ENCODE data around the gene BMP8B. TPM values are rescaled to one million over a fixed set of nuclear protein-coding genes. Genes with fewer than 3 reads are reported as not detected.

Gene BMP8B
- total and polyA plus RNA-seq, 10 donors: 0.08 to 2.5 (median 1.1) TPM

DNA sequence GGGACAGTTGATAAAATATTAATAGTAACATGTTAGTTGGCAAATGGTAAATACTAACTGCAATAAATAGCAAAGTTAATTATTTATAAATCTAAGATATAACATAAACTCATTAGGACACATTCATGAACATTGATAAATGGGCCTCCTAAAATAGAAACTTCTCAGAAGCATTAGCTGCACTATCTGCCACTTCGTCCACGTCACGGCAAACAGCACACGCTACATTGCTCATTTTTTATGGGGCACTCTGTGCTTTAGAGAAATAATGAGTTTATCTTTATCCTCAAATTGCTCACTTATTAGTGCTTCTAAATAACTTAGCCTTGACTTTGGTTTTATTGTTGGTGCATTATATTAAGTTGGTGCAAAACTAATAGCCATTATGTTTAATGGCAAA, 81.2 kb downstream of the BMP8B start:
- TF ChIP-seq, protein P1, sequence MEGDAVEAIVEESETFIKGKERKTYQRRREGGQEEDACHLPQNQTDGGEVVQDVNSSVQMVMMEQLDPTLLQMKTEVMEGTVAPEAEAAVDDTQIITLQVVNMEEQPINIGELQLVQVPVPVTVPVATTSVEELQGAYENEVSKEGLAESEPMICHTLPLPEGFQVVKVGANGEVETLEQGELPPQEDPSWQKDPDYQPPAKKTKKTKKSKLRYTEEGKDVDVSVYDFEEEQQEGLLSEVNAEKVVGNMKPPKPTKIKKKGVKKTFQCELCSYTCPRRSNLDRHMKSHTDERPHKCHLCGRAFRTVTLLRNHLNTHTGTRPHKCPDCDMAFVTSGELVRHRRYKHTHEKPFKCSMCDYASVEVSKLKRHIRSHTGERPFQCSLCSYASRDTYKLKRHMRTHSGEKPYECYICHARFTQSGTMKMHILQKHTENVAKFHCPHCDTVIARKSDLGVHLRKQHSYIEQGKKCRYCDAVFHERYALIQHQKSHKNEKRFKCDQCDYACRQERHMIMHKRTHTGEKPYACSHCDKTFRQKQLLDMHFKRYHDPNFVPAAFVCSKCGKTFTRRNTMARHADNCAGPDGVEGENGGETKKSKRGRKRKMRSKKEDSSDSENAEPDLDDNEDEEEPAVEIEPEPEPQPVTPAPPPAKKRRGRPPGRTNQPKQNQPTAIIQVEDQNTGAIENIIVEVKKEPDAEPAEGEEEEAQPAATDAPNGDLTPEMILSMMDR (IDR thresholded peaks at IDR 0.05 in 8 of 11, conservative IDR thresholded peaks at IDR 0.05 in 3 of 11): no peak
- no peak for TF ChIP-seq POLR2A (IDR thresholded peaks at IDR 0.05)
- TF ChIP-seq POLR2AphosphoS5 (IDR thresholded peaks at IDR 0.05): no peak
- H3K4me1 ChIP-seq: no peaks in the 10 kb centered on the region
- WGBS, 5 donors: 89 to 99% (median 92%) methylated on average over 4 of the region's 4 CpGs
- H3K27me3 ChIP-seq (replicated peaks in 1 of 7): peaks cover 0 to 23% (median 0%) of the 10 kb centered on the region in 7 donors
- H3K36me3 ChIP-seq: no peaks in the 10 kb centered on the region
- intact Hi-C loops (cut with DNase I; ENCODE audit: low total_unique reads): no loop called here
- no peak overlapping the region for H3K4me3 ChIP-seq
- DNase-seq: no peak
- H3K9me3 ChIP-seq: no peaks in the 10 kb centered on the region
- no peak overlapping the region for H3K27ac ChIP-seq

Small RNA genes lying within 50 kb of the gene (small RNA-seq; reads per million reads assigned to genes)
- gene AL033527.1: 0 reads per million in 4 donors
- 0 reads per million in 4 donors for gene RNU7-121P

Other genes starting within 250 kb of the BMP8B start
- gene PABPC4, start 212.1 kb downstream of the BMP8B start, total RNA-seq: 100 to 1,000 TPM; 145 to 241 (median 172) TPM
- gene PABPC4, start 212.1 kb downstream of the BMP8B start, polyA plus RNA-seq: 100 to 1,000 TPM; 111 to 117 (median 114) TPM
- gene HEYL, start 149.2 kb downstream of the BMP8B start, total RNA-seq: 1 to 10 TPM; 3.2 to 9.9 (median 5.2) TPM
- 1 to 10 TPM; 1.2 to 3.1 (median 1.5) TPM for gene HEYL, start 149.2 kb downstream of the BMP8B start, polyA plus RNA-seq
- under 1 TPM in 1 of 7 donors, not detected in 6; 0.23 TPM for gene NT5C1A, start 116.8 kb downstream of the BMP8B start, total RNA-seq
- gene NT5C1A, start 116.8 kb downstream of the BMP8B start, polyA plus RNA-seq: not detected
- gene HPCAL4, start 97.4 kb downstream of the BMP8B start, total RNA-seq: under 1 TPM; 0.26 to 0.70 (median 0.60) TPM
- under 1 TPM; 0.10 to 0.15 (median 0.13) TPM for gene HPCAL4, start 97.4 kb downstream of the BMP8B start, polyA plus RNA-seq
- 10 to 100 TPM; 32.1 to 48.8 (median 40.6) TPM for gene PPIE, start 50.0 kb downstream of the BMP8B start, total RNA-seq
- 10 to 100 TPM; 35.7 to 53.2 (median 52.9) TPM for gene PPIE, start 50.0 kb downstream of the BMP8B start, polyA plus RNA-seq
- 1 to 10 TPM in 6 of 7 donors, under 1 TPM in 1; 0.42 to 3.8 (median 1.5) TPM for gene OXCT2, start 17.5 kb downstream of the BMP8B start, total RNA-seq
- under 1 TPM; 0.35 to 0.99 (median 0.57) TPM for gene OXCT2, start 17.5 kb downstream of the BMP8B start, polyA plus RNA-seq
- gene TRIT1, start 94.6 kb upstream of the BMP8B start, total RNA-seq: 10 to 100 TPM; 13.9 to 21.4 (median 18.3) TPM
- gene TRIT1, start 94.6 kb upstream of the BMP8B start, polyA plus RNA-seq: 10 to 100 TPM; 13.0 to 14.7 (median 14.1) TPM
- 1 to 10 TPM; 1.0 to 7.3 (median 5.5) TPM for gene MYCL, start 113.1 kb upstream of the BMP8B start, total RNA-seq
- gene MYCL, start 113.1 kb upstream of the BMP8B start, polyA plus RNA-seq: 1 to 10 TPM in 2 of 3 donors, under 1 TPM in 1; 0.90 to 1.2 (median 1.2) TPM
- gene MFSD2A, start 166.3 kb upstream of the BMP8B start, total RNA-seq: 1 to 10 TPM in 6 of 7 donors, under 1 TPM in 1; 0.88 to 7.1 (median 4.2) TPM
- gene MFSD2A, start 166.3 kb upstream of the BMP8B start, polyA plus RNA-seq: 1 to 10 TPM; 1.8 to 4.1 (median 2.2) TPM

All from spleen (tissue), 11 donors.